Activated CD8-positive, alpha-beta memory T cell treated with anti-CD3 and anti-CD28 coated beads for 1 hour (primary cell): ENCODE measurements around the gene DUOXA2.

Source experiments
- DNase-seq, 2 donors: peaks; one replicate each; pipeline ENCODE4 v3.0.0-alpha.2; 2020; ENCODE audit warnings: low read depth in 1 of 2; ENCODE audit errors: extremely low read depth in 1 of 2

Gene DUOXA2

DNA sequence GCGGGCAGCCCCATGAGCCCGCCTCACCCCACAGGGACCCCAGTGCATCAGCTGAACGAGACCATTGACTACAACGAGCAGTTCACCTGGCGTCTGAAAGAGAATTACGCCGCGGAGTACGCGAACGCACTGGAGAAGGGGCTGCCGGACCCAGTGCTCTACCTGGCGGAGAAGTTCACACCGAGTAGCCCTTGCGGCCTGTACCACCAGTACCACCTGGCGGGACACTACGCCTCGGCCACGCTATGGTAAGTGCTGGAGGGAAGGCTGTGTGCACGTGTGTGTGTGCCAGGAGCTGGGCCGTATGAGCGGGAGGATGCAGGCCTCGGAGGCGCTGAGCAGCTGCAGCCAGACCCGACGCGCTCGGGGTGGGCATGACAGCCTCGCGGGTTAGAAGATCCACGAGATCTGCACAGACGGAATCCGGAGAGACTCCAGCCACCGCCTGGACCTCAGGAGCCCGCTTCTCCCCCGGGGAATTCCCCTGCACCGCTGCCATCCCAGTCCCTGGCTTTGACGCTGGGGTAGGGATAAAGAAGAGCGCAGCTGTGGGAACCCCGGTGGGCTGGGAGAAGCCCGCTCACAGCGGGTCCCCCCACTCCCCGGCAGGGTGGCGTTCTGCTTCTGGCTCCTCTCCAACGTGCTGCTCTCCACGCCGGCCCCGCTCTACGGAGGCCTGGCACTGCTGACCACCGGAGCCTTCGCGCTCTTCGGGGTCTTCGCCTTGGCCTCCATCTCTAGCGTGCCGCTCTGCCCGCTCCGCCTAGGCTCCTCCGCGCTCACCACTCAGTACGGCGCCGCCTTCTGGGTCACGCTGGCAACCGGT, 2.6 kb downstream of the DUOXA2 start:
- DNase-seq: no peak

DNA sequence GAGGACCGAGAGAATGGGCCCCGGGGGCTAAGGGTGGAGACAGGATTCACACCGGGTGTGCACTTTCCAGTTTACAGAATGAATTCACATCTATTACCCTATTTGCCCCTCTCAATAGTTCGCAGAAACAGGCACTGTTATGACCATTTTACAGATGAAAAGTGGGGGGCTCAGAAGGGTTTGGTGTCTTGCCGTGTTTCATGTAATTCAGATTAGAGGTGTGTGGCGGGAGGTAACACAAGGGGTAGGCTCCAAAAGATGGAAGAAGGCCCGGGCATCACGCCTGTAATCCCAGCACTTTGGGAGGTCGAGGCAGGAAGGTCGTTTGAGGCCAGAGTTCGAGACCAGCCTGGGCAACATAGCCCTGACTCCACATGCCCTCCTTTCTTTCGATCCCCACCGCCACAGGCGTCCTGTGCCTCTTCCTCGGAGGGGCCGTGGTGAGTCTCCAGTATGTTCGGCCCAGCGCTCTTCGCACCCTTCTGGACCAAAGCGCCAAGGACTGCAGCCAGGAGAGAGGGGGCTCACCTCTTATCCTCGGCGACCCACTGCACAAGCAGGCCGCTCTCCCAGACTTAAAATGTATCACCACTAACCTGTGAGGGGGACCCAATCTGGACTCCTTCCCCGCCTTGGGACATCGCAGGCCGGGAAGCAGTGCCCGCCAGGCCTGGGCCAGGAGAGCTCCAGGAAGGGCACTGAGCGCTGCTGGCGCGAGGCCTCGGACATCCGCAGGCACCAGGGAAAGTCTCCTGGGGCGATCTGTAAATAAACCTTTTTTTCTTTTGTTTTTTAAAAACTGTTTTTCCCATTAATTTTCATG, 3.4 kb downstream of the DUOXA2 start:
- DNase-seq: no peak

DNA sequence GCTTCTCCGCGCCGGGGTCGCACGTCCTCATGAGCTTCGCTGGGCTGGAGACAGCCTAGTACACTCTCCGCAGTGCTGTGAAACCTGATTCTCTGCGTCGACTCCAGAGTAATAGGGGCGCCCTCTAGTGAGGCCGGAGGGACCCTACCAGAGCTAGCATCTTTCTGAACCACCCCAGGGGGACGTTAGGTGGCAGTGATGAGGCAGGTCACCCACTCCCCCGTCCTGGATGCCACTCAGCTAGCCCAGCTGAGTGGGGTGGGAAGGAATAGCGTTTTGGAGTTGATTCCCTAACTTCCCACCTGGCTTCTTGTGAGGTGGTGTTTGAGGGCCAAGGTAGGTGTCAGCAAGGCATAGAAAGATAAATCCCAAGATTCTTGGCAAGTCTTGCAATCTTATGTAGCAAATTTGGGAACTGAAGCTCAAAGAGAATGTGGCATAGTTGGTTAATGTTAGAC, 4.0 kb downstream of the DUOXA2 start:
- peak; percentile 64 to 70 for DNase-seq

DNA sequence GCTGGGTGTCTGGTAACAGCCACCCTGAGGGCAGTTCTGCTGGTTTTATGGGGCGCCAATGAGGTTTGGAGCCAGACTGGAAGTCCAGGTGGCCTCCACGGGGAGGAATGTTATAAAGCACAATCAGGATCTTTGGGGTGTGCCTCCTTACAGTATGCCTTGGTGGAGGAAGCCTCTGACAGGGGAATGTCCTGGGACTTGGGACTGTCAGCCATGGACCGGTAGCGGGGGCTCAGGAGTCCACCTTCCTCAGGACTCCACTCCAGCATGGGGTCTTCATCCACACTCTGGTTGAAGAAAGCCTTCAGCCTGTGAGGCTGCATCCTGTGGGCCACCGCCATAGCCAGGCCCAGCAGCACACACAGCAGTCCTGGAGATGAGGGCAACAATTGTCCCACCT, 4.9 kb downstream of the DUOXA2 start:
- no peak for DNase-seq

DNA sequence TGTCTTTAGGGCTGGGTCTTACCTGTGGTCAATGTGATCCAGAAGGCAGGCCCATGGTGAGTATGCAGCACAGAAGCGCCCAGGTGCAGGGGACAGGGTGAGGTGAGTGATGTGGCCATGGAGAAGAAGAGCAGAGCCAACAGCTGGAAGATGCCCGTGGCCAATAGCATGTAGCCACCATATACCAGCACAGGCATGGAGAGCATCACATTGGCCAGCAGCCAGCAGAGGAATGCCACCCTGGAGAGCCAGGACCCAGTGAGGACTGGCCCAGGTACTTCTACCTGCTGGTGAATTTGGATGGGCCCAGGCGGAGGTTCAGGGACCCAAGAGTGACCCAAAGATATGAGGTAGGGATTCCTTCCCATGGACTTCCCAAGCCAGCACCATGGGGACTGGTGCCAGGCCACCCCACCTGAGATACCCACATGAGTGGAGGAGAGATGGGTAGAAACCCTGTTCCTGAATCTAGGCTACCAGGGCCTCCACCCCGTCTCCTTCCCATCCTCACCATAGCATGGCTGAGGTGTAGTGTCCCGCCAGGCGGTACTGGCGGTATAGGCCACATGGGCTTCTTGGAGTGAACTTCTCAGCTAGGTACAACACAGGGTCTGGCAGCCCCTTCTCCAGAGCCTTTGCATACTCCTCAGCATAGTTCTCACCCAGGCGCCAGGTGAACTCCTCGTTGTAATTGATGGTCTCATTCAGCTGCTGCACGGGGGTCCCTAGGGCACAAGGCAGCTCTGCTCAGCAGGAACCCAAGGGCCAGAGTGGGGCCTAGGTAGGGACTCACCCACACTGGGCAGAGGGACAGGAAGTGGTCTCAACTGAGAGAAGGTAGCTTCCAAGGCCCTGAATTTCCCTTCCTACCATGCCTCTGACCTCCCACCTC, 6.2 kb downstream of the DUOXA2 start:
- no peak for DNase-seq

DNA sequence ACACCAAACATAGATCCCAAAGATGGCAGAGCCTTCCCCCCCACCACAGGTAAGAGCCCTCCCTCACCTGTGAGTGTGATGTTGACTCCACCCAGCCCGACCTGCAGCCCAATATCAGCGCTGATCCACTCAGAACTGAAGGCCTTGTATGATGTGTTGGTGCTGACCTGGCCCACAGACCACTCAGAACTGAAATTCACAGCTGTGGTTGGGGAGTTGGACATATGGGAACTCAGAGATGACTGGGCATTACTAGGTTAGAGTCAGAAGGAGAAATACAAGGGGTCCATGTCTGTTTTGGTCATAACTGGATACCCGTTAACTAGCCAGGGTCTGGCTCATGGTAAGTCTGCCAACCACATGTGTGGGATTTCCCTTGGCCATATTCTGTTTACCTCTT, 6.9 kb downstream of the DUOXA2 start:
- no peak for DNase-seq

DNA sequence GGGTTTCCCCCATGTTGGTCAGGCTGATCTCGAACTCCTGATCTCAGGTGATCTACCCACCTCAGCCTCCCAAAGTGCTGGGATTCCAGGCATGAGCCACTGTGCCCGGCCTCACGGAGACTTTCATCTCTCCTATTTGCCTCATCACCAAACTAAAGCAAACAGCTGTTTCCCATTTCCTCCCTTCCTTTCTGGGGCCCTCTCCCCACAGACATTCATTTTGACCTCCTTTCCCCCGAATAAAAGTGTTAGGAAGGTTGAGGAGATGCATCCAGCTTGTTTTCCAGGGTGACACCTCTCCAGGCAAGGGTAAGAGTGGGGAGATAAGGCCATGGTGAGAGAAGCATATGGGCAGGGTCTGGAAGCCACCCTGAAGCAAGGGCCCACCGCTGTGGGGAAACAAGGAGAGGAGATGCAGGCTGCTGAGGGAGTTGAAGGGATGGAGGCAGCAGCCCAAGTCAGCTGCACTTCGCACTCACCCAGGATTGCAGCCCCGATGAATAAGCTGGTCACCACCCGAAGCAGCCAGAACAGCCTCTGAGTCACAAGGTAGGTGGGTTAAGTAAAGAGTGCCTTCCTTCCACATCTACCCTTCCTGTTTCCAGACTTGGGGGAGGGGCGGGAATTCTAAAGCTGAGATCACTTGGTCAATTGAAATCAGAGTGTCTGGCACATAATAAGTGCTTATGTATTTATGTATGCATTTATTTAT, 7.7 kb downstream of the DUOXA2 start:
- no peak for DNase-seq

DNA sequence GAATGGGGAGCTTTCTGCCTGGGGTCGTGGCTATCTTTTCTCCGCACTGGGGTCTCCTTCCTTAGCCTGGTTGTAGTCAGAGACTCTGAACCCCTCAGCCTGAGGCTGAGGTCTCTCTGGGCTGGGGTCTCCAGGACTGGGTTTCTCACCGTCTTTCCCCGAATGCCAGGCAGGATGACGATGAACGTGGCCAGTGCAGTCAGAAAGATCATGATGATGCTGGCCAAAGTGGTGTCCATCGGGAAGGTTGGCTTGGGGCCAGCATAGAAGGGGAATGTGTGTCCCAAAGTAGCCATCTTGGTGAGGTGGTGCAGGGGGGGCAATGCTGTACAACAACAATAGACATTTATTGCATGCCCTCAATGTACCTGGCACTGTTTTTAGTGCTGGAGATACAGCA, 8.6 kb downstream of the DUOXA2 start:
- no peak for DNase-seq

DNA sequence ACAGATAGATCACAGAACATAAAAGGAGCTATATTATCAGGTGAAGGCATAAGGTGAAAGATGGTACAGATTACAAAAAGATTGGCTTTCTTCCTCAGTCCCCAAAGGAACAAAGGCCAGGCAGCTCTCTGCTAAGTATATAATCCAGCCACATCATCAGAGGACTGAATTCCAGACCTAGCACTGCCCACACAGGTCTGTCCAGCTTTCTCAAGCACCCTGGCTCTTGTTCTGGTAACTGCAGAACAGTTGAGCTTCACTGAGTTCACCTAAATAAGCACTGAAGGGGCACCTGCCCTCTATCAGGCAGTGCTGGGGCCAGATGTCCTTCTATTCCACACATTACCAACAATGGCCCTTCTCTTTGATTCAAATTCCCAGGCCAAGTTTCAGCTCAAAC, 9.3 kb downstream of the DUOXA2 start:
- no peak for DNase-seq

DNA sequence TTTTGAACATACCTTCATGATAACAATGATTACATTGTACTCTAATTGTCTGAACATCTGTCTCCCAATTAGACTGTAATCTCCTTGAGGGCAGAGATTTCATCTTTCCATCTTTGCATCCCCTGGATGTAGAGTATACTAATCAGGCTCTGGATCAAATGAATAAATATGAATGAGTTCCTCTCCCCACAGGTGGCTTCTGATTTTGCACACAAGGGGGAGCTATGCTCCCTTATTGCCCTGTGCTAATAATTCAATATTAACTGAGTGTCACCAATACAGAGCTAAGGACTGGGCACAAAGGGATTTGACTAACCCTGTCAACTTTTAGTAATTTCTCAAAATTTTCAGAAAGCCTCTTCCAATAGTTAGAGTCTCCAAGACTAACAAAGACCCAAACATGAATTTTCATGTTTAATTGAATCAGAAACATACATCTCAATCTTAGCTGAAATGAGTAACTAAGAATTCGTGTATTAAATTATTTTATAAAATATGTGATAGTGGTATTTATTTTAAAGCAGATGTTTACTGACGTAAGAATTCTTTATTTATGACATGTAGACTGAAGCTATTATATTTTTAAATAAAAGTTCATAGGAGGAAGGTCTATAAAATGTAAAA, 12.5 kb downstream of the DUOXA2 start:
- no peak for DNase-seq

DNA sequence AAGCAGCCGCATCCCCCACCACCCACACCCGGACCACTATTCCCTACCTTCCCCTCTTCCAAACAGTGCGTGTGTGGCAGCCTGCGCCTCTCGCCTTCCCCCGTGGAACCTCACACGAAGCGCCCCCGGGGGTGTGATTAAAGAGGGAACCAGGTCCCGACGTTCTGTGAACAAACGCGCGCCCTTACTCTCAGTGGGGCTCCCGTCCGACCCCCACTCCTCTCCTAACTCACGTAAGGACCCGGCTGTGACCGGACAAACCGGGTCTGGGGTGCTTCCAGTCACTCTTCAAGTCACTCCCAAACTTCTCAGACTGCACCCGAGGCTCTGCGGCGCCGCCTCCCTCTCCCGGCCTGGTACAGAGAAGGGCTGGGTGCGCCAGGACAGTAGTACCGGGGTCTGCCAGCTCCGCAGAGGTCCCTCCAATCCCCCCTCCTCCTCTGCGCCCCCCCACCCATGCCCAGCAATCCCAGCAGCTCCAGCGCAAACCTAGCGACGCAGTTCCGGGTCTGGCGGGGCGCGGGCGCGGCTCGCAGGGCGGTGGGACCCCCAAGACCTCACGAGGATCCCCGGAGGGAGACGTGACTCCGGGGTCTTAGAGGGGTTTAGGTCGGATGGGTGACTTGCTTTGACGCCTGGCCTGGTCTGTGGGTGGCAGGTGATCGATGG, 15.0 kb downstream of the DUOXA2 start:
- no peak for DNase-seq

DNA sequence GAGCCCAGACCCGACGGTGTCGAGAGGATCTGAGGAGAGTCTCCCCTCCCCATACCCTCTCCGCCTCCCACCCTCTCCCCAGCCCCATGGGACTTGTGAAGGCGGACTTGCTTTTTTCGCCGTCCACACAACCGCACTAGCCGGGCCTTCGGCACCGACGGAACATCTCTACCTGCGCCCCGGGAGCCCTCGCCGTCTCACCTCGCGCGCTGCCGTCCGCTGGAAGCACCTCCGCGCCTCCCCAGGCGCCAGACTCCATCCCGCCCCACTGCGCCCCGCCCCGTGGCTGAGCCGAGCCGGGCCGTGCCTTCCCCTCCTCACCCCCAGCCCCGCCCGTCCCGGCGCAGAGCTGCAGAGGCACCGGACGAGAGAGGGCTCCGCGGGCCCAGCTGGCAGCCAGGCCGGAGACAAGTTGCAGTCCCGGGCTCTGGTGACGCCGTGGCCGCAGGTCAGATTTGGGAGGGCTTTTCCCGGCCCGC, 15.6 kb downstream of the DUOXA2 start, which contains the start of the genes DUOX1 and DUOXA1:
Gene DUOX1, plus strand, starts transcription at position 344 of the 479 bp plus-strand sequence. CDS start 1,973 bp downstream, outside the sequence.
Gene DUOXA1, minus strand, starts transcription at position 229 of the 479 bp plus-strand sequence. CDS start 6,865 bp downstream, outside the sequence.
- DNase-seq: no peak

DNA sequence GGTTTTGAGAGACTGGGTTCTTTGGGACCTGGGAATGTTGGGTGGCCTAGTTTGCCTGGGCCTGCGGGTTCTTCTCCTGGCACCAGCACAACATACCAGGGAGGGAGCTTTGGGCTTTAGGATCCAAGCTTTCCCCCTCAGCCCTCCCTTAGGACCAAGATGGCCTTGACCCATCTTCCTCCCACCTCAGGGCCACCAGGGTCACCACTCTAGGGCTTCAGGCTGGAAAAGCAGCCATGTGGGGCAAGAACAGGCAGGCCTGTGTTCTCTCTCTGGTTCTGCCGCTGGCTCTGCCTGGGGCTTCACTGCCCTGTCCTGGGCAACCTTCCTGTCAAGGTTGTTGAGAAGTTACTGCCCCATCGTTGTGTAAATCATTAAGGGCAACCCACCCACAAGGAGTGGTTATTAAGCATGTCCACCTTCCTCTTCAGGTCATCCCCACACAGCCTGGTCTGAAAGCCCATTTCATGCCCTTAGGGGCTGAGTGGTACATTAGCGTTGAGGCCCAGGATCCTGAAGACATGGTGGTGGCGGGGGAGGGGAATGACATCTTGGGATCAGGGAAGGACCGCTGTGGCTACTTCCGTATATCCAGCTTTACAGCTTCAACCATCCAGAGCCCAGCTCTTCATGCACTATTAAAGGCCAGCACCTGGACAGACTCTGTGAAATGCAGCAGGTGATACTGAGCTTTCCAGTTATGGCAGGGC, 16.3 kb downstream of the DUOXA2 start:
- no peak for DNase-seq

DNA sequence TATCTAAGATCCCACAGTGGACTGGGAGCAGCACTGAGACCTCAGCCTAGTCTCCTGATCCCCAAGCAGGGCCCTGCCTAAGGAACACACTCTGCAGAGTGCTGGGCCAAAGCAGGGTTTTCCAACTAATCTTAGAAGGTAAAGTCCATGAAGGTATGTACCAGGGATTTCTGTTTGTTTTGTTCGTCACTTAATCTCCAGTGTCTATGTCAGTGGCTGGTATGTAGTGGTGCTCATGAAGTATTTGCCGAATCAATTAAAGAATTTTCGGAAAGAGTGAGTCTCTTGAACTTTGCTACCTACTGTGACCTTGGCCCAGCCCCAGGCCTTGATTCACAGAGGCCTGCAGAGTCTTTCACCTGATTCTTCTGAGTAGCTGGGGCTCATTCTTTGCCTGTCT, 17.4 kb downstream of the DUOXA2 start:
- DNase-seq: no peak

DNA sequence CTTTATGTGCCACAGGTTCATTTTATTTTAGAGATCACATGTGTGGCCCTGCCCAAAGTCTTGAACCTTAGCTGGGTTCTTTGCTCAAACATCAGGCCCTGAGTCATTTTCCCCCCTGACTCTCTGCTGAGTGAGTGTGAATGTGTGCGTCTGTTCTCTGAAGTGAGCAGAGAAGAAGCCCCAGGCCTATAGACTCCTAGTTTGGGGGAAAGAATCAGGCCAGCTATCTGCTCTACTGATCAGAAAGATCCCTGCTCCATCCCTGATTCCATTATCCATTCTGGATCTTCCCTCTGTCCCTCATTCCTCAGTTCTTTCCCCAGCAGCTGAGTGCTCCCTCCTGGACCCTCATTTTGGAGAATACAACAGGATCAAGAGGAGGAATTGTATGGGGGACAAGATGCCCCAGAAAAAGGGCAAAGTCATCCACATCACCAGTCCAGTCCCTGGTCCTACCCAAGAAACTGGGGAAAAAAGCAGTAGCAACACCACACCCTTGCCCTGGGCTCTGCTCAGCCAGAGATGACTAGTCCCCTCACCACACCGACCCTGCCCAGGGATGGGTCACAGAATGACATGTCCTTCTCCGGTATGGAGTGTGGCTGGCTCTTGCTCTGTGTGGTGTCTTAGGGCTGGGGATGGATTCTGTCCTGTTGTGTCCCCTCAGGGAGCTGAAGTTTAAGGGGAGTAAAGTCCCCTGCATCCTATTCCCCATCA, 18.9 kb downstream of the DUOXA2 start:
- no peak for DNase-seq

DNA sequence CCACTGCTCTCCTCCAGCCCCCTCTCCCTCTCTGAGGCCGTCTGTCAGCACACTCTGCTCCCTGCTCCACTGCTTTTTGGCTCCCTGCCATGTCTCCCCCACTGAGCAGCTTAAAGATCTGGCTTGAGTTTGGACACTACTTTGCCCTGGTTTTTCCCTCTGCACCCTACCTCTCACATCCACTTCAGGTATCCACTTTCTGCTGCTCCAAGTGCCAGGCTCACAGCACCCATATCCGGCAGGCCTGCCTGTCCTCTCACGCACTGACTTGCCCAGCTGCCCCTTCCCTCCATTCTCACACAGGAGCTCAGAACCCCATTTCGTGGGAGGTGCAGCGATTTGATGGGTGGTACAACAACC, 19.4 kb downstream of the DUOXA2 start:
- DNase-seq: no peak

DNA sequence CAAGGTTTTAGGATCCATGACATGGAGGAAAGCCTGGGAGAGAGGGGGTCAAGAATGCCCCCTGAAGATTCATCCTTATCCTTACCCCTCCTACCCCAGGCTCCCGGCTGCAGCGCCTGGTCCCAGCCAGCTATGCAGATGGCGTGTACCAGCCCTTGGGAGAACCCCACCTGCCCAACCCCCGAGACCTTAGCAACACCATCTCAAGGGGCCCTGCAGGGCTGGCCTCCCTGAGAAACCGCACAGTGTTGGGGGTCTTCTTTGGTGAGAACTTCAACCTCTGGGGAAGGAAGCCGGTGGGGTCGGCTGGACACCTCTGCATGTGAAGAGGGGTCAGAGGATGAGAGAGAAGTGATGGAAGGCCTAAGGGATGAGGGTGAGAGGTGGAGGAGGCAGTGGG, 19.9 kb downstream of the DUOXA2 start:
- DNase-seq: no peak
